ENCODE measurements around the gene NAGS.
"Not testable (repeated sequence)": the region's sequence is repeated elsewhere in the genome, so short reads cannot be mapped to it uniquely, and the experiment has no call there.

The NAGS gene

DNA sequence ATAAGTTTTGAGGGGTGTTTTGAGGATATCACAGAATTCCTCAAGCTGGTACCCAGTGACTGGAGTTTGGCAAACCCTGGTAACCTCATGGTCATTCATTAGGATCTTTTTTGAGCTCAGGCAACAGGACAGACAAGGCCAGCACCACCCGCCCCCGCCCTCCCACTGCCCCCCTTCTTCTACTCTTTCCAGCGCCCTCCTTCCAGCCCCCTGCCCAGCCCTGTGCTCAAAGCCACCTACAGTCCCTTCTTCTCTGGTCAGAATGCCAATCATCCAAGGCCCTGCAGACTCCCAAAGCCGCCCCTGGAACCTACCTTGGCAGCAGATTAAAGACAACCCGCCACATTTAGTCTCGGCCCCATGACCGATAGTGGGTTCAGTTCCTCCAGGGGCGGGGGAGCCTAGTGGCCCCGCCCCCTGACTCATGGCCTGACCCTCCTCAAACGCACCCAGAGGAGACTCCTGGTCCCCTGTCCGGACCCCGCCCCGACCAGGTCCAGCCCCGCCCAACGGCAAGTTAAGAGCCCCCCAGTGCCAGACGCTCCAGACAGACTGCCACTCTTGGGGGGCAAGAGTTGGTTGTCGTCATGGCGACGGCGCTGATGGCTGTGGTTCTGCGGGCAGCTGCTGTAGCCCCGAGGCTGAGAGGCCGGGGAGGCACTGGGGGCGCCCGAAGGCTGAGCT, at the start of gene NAGS:
Gene NAGS, plus strand, starts transcription at position 546 of the 684 bp plus-strand sequence. Its CDS starts 42 bp downstream, at position 588.
- in situ Hi-C loops (cut with MboI; ENCODE audit: low sequenced_read_pairs, unreplicated experiment) = no loop called here
- DNase-seq (ENCODE audit: low spot score) = no peak
- no peak for TF ChIP-seq CTCF (IDR thresholded peaks at IDR 0.05; ENCODE audit: borderline replicate concordance, control extremely low read depth, extremely low read depth, insufficient read depth, missing control alignments)

GRCh38 chr17:43956222-43956621, 48.2 kb upstream of the NAGS start:
- in situ Hi-C loops (cut with MboI; ENCODE audit: low sequenced_read_pairs, unreplicated experiment) = no loop called here
- no peak for DNase-seq (ENCODE audit: low spot score)
- TF ChIP-seq CTCF (IDR thresholded peaks at IDR 0.05; ENCODE audit: borderline replicate concordance, control extremely low read depth, extremely low read depth, insufficient read depth, missing control alignments) = no peak

GRCh38 chr17:43958748-43959352, 45.6 kb upstream of the NAGS start:
- TF ChIP-seq CTCF (IDR thresholded peaks at IDR 0.05; ENCODE audit: borderline replicate concordance, control extremely low read depth, extremely low read depth, insufficient read depth, missing control alignments) = no peak
- DNase-seq (ENCODE audit: low spot score) = no peak
- in situ Hi-C loops (cut with MboI; ENCODE audit: low sequenced_read_pairs, unreplicated experiment) = no loop called here

GRCh38 chr17:43961292-43961691, 43.1 kb upstream of the NAGS start:
- DNase-seq (ENCODE audit: low spot score); in situ Hi-C loops (cut with MboI; ENCODE audit: low sequenced_read_pairs, unreplicated experiment): not testable (repeated sequence)

DNA sequence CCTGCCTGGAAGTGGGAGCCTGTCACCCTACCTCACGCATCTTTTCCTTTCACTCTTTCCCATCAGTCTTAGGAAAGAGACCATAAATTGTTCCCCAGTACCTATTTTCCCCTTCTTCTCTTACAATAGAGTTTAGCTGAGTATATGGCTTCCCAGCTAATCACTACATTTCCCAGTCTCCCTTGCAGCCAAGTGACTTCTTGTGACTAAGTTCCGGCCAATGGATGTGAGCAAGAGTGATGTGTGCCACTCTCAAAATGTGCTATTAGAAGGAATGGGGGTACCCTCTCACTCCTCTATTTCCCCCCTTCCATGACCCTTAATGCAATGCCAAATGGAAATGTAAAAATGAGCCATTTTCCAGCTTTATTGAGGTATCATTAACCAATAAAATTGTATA, 42.5 kb upstream of the NAGS start:
- no peak for DNase-seq (ENCODE audit: low spot score)
- no peak for TF ChIP-seq CTCF (IDR thresholded peaks at IDR 0.05; ENCODE audit: borderline replicate concordance, control extremely low read depth, extremely low read depth, insufficient read depth, missing control alignments)
- in situ Hi-C loops (cut with MboI; ENCODE audit: low sequenced_read_pairs, unreplicated experiment) = no loop called here

- DNase-seq (ENCODE audit: low spot score) = no peak
- TF ChIP-seq CTCF (IDR thresholded peaks at IDR 0.05; ENCODE audit: borderline replicate concordance, control extremely low read depth, extremely low read depth, insufficient read depth, missing control alignments) = no peak
- in situ Hi-C loops (cut with MboI; ENCODE audit: low sequenced_read_pairs, unreplicated experiment) = no loop called here
These were observed 41.9 kb upstream of the NAGS start for GRCh38 chr17:43962479-43962878.

- no peak for DNase-seq (ENCODE audit: low spot score)
- in situ Hi-C loops (cut with MboI; ENCODE audit: low sequenced_read_pairs, unreplicated experiment) = no loop called here
- no peak for TF ChIP-seq CTCF (IDR thresholded peaks at IDR 0.05; ENCODE audit: borderline replicate concordance, control extremely low read depth, extremely low read depth, insufficient read depth, missing control alignments)
These were observed 38.1 kb upstream of the NAGS start for GRCh38 chr17:43966276-43966675.
